Stimulated activated CD8-positive, alpha-beta memory T cell treated with anti-CD3 and anti-CD28 coated beads, Interleukin-15, amount 100 ng/mL, for 48 hours (primary cell): ENCODE measurements around the gene PGBD5.

Source experiments
- DNase-seq, 2 donors: peaks; one replicate each; pipeline ENCODE4 v3.0.0-alpha.2; 2020; ENCODE audit warnings: low read depth in 2 of 2

The PGBD5 gene

GRCh38 chr1:230322967-230323547 is 103.1 kb downstream of the PGBD5 start:
- DNase-seq: no peak

GRCh38 chr1:230322421-230322756 is 103.7 kb downstream of the PGBD5 start:
- no peak for DNase-seq

GRCh38 chr1:230321741-230322420 is 104.3 kb downstream of the PGBD5 start:
- no peak for DNase-seq

- DNase-seq: no peak
Observed at GRCh38 chr1:230321341-230321740, 104.8 kb downstream of the PGBD5 start.

- no peak for DNase-seq
Observed at GRCh38 chr1:230320804-230321203, 105.3 kb downstream of the PGBD5 start.

- no peak for DNase-seq
Observed at GRCh38 chr1:230319014-230319747, 107.0 kb downstream of the PGBD5 start.

- DNase-seq: no peak
Observed at GRCh38 chr1:230317823-230318819, 108.0 kb downstream of the PGBD5 start.

GRCh38 chr1:230316864-230317745 is 109.0 kb downstream of the PGBD5 start:
- DNase-seq: no peak

- DNase-seq: no peak
Observed at GRCh38 chr1:230315099-230315498, 111.0 kb downstream of the PGBD5 start.

- DNase-seq: no peak
Observed at GRCh38 chr1:230314142-230314470, 112.0 kb downstream of the PGBD5 start.

- DNase-seq: no peak
Observed at GRCh38 chr1:230313453-230314141, 112.5 kb downstream of the PGBD5 start.

GRCh38 chr1:230312676-230313075 is 113.5 kb downstream of the PGBD5 start:
- DNase-seq: no peak

- peak; percentile 15 to 20 for DNase-seq
Observed at GRCh38 chr1:230310381-230311163, 115.6 kb downstream of the PGBD5 start.

GRCh38 chr1:230309646-230310177 is 116.4 kb downstream of the PGBD5 start:
- DNase-seq: no peak

GRCh38 chr1:230308821-230309220 is 117.3 kb downstream of the PGBD5 start:
- DNase-seq: no peak

- no peak for DNase-seq
Observed at GRCh38 chr1:230308039-230308438, 118.1 kb downstream of the PGBD5 start.

- DNase-seq: no peak
Observed at GRCh38 chr1:230307213-230307612, 118.9 kb downstream of the PGBD5 start.

GRCh38 chr1:230306169-230306568 is 120.0 kb downstream of the PGBD5 start:
- DNase-seq: peak; percentile 21 to 24

- DNase-seq: no peak
Observed at GRCh38 chr1:230303822-230304221, 122.3 kb downstream of the PGBD5 start.
